DND-41 (cell line): ENCODE results near the gene NKAIN2.

Experiments used
- CTCF ChIP-seq: IDR thresholded peaks from 2 replicates; pipeline ENCODE4 v1.5.1; 2012; ENCODE audit warnings: borderline replicate concordance, low read length, moderate library complexity, mild to moderate bottlenecking; ENCODE audit not compliant: poor library complexity, severe bottlenecking; ENCODE audit errors: extremely low read depth
- EZH2 ChIP-seq: IDR thresholded peaks from 3 replicates; pipeline ENCODE4 v1.6.1; 2012; ENCODE audit warnings: borderline replicate concordance, low read depth, mild to moderate bottlenecking, moderate library complexity, low read length, inconsistent platforms; ENCODE audit not compliant: severe bottlenecking

GRCh38 chr6:124233221-124233620 lies 429.6 kb downstream of the NKAIN2 start:
- TF ChIP-seq EZH2, result no peak
- no peak for TF ChIP-seq CTCF
